ENCODE measurements around the gene SLC34A3.
A peak's percentile ranks its signal among the peaks of the same experiment; 100 is the strongest.

The SLC34A3 gene

GRCh38 chr9:137275588-137276472, 45.1 kb downstream of the SLC34A3 start:
- H3K36me3 ChIP-seq (ENCODE audit: control insufficient read depth, insufficient read depth, low read length) = peaks cover 13% of the 10 kb centered on the region
- peak overlapping the region; percentile 32 for H3K9ac ChIP-seq (ENCODE audit: low read depth, low read length)
- peaks cover 3% of the 10 kb centered on the region for H3K4me1 ChIP-seq (ENCODE audit: control insufficient read depth, insufficient read depth, low read length)
- no peaks in the 10 kb centered on the region for H3K27me3 ChIP-seq (ENCODE audit: control insufficient read depth, insufficient read depth, low read length)
- no peak overlapping the region for H3K4me3 ChIP-seq (ENCODE audit: low read depth, low read length)
- H3K9me3 ChIP-seq (ENCODE audit: control insufficient read depth, insufficient read depth, low read length) = no peaks in the 10 kb centered on the region

DNA sequence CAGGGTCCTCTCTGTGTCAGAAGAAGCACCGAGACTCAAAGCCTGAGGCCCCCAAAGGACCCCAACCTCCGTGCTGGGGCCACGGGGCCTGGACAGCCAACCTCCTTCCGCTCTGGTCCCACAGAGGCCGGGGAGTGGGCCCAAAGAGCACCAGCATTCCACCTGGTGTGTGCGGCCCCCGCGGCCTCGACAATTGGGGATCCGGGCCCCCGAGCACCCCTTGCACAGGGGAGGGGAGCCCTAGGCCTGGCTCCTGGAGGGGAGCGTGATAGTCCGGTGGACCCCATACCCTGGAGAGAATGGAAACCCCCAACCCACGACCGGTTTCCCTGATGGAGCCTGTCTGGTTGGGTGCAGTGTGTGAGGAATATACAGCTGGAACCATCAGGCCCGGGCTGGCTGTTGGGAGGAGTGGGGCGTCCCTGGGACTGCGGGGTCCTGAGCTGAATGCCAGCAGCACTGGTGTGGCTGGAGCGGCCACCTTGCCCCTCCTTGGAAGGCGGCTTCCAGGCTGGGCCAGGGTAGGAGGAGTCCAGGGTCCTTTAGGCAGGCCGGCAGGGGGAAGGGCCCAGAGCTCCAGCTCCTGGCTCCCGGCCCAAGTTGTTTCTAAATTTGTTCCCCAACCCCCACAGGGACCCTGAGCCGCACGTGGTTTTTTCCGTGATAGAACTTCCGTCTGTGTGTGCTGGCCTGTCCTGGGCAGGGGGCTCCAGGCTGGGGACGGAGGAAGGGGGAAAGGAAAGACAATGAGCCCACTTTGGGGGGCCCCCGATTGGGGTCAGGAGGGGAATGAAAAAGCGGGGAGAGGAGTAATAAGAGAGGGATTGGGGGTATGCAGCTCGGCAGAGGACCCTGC, 46.0 kb downstream of the SLC34A3 start:
- Histone ChIP-seq H3K4me3 (ENCODE audit: low read depth, low read length) (peak overlapping the region; percentile 41), H3K9me3 (ENCODE audit: control insufficient read depth, insufficient read depth, low read length) (no peaks in the 10 kb centered on the region), H3K9ac (ENCODE audit: low read depth, low read length) (peak overlapping the region; percentile 32), H3K4me1 (ENCODE audit: control insufficient read depth, insufficient read depth, low read length) (peaks cover 3% of the 10 kb centered on the region), H3K27me3 (ENCODE audit: control insufficient read depth, insufficient read depth, low read length) (no peaks in the 10 kb centered on the region), H3K36me3 (ENCODE audit: control insufficient read depth, insufficient read depth, low read length) (peaks cover 12% of the 10 kb centered on the region)

DNA sequence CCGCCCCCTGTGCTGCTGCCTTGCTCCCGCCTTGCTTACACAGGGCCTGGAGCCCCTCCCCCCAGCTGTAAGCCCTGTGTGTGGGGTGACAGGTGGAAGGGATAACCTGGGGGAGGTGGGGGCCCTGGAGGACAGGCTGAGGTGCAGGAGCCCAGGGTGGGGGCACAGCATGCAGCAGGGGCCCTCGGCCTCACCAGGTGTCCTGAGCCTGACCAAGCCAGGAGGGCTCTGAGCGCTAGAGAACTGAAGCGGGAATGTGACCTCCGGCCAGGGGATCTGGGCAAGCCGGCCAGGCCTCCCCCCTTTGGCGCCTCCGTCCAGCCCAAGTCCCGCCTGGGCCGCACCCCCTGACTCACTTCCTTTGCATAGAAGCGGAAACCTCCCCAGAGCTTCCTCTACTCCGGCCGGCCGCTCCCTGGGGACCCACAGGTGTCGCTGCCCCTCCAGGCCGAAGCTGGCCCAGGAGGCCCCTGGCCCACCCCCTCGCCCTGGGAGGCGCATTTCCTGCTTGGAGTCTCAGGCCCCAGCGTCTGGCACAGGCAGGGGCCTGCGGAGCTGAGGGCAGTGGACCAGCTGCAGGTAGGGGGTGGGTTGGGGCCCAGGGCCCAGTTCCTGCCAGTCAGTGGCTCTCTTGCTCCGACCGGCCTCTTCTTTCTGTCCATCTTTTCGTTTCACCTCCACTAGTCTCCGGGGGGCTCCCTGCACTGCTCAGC, 46.8 kb downstream of the SLC34A3 start, which contains the start of gene TOR4A:
Gene TOR4A, plus strand, starts transcription at position 398 of the 713 bp plus-strand sequence. CDS start 964 bp downstream, outside the sequence.
- Histone ChIP-seq H3K36me3 (ENCODE audit: control insufficient read depth, insufficient read depth, low read length) (peaks cover 7% of the 10 kb centered on the region), H3K4me3 (ENCODE audit: low read depth, low read length) (peak within 1 kb of the TSS; percentile 41), H3K27me3 (ENCODE audit: control insufficient read depth, insufficient read depth, low read length) (no peaks in the 10 kb centered on the region), H3K9ac (ENCODE audit: low read depth, low read length) (peak within 1 kb of the TSS; percentile 32), H3K9me3 (ENCODE audit: control insufficient read depth, insufficient read depth, low read length) (no peaks in the 10 kb centered on the region), H3K4me1 (ENCODE audit: control insufficient read depth, insufficient read depth, low read length) (peaks cover 3% of the 10 kb centered on the region)

DNA sequence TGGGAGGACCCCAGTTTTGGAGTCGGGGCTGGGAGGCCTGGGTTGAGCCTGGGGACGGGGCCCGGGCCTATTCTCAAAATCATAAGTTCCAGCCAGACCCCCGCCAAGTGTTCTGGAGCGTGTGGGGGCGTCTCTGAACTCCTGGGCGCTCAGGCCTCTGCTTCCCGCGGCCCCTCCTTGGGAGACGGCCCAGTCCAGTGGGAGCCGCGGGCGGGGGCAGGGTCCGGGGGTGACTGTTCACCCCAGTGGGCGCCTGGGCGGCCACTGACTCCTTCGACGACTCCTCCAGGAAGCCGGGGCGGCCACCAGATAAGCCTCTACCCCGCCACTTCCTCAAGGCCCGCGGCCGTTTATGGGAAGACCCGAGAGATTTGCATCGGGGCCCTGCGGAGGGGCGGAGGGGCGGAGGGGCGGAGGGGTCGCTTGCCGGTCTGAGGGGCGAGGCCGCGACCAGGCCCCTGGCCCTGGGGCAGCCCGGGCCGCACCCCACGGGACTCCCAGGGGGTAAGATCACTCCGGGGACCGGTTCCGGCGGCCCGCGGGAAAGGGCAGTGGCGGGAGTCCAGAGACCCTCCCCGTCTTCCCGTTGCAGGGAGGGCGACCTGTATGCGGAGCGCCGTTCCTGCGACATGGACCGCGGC, 47.5 kb downstream of the SLC34A3 start:
- peak overlapping the region; percentile 41 for H3K4me3 ChIP-seq (ENCODE audit: low read depth, low read length)
- H3K4me1 ChIP-seq (ENCODE audit: control insufficient read depth, insufficient read depth, low read length) = peaks cover 3% of the 10 kb centered on the region
- H3K27me3 ChIP-seq (ENCODE audit: control insufficient read depth, insufficient read depth, low read length) = no peaks in the 10 kb centered on the region
- H3K36me3 ChIP-seq (ENCODE audit: control insufficient read depth, insufficient read depth, low read length) = peaks cover 4% of the 10 kb centered on the region
- H3K9ac ChIP-seq (ENCODE audit: low read depth, low read length) = peak overlapping the region; percentile 26
- H3K9me3 ChIP-seq (ENCODE audit: control insufficient read depth, insufficient read depth, low read length) = no peaks in the 10 kb centered on the region

GRCh38 chr9:137278721-137279711, 48.3 kb downstream of the SLC34A3 start:
- H3K27me3 ChIP-seq (ENCODE audit: control insufficient read depth, insufficient read depth, low read length) = no peaks in the 10 kb centered on the region
- H3K36me3 ChIP-seq (ENCODE audit: control insufficient read depth, insufficient read depth, low read length) = peaks cover 3% of the 10 kb centered on the region
- no peaks in the 10 kb centered on the region for H3K9me3 ChIP-seq (ENCODE audit: control insufficient read depth, insufficient read depth, low read length)
- peaks cover 3% of the 10 kb centered on the region for H3K4me1 ChIP-seq (ENCODE audit: control insufficient read depth, insufficient read depth, low read length)
- peak overlapping the region; percentile 22 for H3K4me3 ChIP-seq (ENCODE audit: low read depth, low read length)
- H3K9ac ChIP-seq (ENCODE audit: low read depth, low read length) = no peak overlapping the region

DNA sequence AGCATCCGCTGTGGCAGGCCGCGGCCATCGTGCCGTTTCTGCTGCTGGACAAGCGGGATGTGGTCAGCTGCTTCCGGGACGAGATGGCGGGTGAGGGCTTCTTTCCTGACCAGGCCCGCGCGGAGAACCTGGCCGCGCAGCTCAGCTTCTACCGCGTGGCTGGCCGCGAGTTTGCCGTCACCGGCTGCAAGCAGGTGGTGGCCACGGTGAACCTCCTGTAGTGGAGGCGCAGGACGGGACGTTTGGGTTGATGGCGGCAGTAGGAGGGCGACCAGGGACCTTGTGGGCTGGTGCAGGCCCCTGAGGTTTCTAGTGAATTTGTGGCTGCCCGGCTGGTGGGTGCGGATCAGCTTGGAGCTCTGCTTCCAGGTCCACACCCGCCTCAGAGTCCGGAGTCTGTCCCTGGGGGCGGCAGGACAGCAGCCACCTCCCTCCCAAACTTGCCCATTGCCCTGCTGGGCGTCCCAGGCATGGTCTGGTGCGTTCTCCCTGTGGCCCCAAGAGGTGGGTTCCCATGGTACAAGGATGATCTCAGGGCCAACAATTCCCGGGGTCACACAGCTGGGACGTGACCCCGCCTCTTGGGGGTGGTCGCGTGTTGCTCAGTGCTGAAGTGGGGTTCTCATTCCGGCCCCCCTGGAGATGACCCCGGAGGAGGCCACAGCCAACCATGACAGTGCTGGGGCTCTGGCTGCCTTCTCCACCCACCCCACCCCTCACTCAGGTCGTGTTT, 49.2 kb downstream of the SLC34A3 start:
- Histone ChIP-seq H3K27me3 (ENCODE audit: control insufficient read depth, insufficient read depth, low read length) (no peaks in the 10 kb centered on the region), H3K4me3 (ENCODE audit: low read depth, low read length) (no peak overlapping the region), H3K36me3 (ENCODE audit: control insufficient read depth, insufficient read depth, low read length) (peaks cover 3% of the 10 kb centered on the region), H3K4me1 (ENCODE audit: control insufficient read depth, insufficient read depth, low read length) (peaks cover 3% of the 10 kb centered on the region), H3K9me3 (ENCODE audit: control insufficient read depth, insufficient read depth, low read length) (no peaks in the 10 kb centered on the region), H3K9ac (ENCODE audit: low read depth, low read length) (no peak overlapping the region)

GRCh38 chr9:137280474-137281344, 50.0 kb downstream of the SLC34A3 start:
- Histone ChIP-seq H3K27me3 (ENCODE audit: control insufficient read depth, insufficient read depth, low read length) (no peaks in the 10 kb centered on the region), H3K36me3 (ENCODE audit: control insufficient read depth, insufficient read depth, low read length) (peaks cover 3% of the 10 kb centered on the region), H3K9ac (ENCODE audit: low read depth, low read length) (no peak overlapping the region), H3K9me3 (ENCODE audit: control insufficient read depth, insufficient read depth, low read length) (no peaks in the 10 kb centered on the region), H3K4me3 (ENCODE audit: low read depth, low read length) (peak overlapping the region; percentile 48), H3K4me1 (ENCODE audit: control insufficient read depth, insufficient read depth, low read length) (peaks cover 3% of the 10 kb centered on the region)

- Histone ChIP-seq H3K9ac (ENCODE audit: low read depth, low read length) (no peak overlapping the region), H3K4me3 (ENCODE audit: low read depth, low read length) (peak overlapping the region; percentile 48)
These were observed 50.8 kb downstream of the SLC34A3 start for GRCh38 chr9:137281345-137282116.

More at GRCh38 chr9:137281345-137282116, 50.8 kb downstream of the SLC34A3 start:
- peaks cover 3% of the 10 kb centered on the region for H3K36me3 ChIP-seq (ENCODE audit: control insufficient read depth, insufficient read depth, low read length)
- no peaks in the 10 kb centered on the region for H3K4me1 ChIP-seq (ENCODE audit: control insufficient read depth, insufficient read depth, low read length)
- no peaks in the 10 kb centered on the region for H3K27me3 ChIP-seq (ENCODE audit: control insufficient read depth, insufficient read depth, low read length)
- no peaks in the 10 kb centered on the region for H3K9me3 ChIP-seq (ENCODE audit: control insufficient read depth, insufficient read depth, low read length)
